KG1 (cell line): ENCODE data around the gene SLC2A4RG.

Experiments
- DNase-seq: peaks from one replicate; lab custom pipeline; 2025; lab: John Stamatoyannopoulos, UW

The SLC2A4RG gene

GRCh38 chr20:63777614-63778013 lies 38.0 kb downstream of the SLC2A4RG start:
- no peak for DNase-seq

- no peak for DNase-seq
These were observed 38.6 kb downstream of the SLC2A4RG start for GRCh38 chr20:63778034-63778752.

GRCh38 chr20:63778857-63779256 lies 39.3 kb downstream of the SLC2A4RG start:
- no peak for DNase-seq

- no peak for DNase-seq
These were observed 41.6 kb downstream of the SLC2A4RG start for GRCh38 chr20:63781181-63781580.

- no peak for DNase-seq
These were observed 42.5 kb downstream of the SLC2A4RG start for GRCh38 chr20:63782051-63782471.

GRCh38 chr20:63782521-63782971 lies 43.0 kb downstream of the SLC2A4RG start:
- no peak for DNase-seq

GRCh38 chr20:63783970-63784369 lies 44.4 kb downstream of the SLC2A4RG start:
- no peak for DNase-seq

GRCh38 chr20:63785691-63786131 lies 46.1 kb downstream of the SLC2A4RG start:
- no peak for DNase-seq

GRCh38 chr20:63787302-63787701 lies 47.7 kb downstream of the SLC2A4RG start:
- no peak for DNase-seq

- DNase-seq, result no peak
These were observed 48.2 kb downstream of the SLC2A4RG start for GRCh38 chr20:63787749-63788148.

- no peak for DNase-seq
These were observed 50.4 kb downstream of the SLC2A4RG start for GRCh38 chr20:63789836-63790571.

GRCh38 chr20:63790572-63791168 lies 51.1 kb downstream of the SLC2A4RG start:
- DNase-seq, result no peak

GRCh38 chr20:63791497-63792156 lies 52.1 kb downstream of the SLC2A4RG start:
- no peak for DNase-seq

GRCh38 chr20:63792866-63793265 lies 53.3 kb downstream of the SLC2A4RG start:
- no peak for DNase-seq
